A549 (cell line): ENCODE measurements around the gene CUL1.

Experiments used
- BHLHE40 ChIP-seq: IDR thresholded peaks from 2 replicates; pipeline ENCODE4 v1.6.1; 2012; ENCODE audit warnings: low read depth, low read length, inconsistent platforms
- CEBPB ChIP-seq, 2 experiments: fragments of >200 bp in 1 of 2; sonication (Bioruptor Twin) in 1 of 2; formaldehyde crosslinking in 1 of 2; IDR thresholded peaks; 2 replicates each; pipeline ENCODE4 v1.6.1; 2012 to 2016
- CHD2 ChIP-seq: fragments of 150-350 bp; IDR thresholded peaks from 2 replicates; pipeline ENCODE4 v1.6.1; 2014; ENCODE audit warnings: low read length; ENCODE audit not compliant: partially characterized antibody
- JUNB ChIP-seq: fragments of >200 bp; sonication (Bioruptor Twin); formaldehyde crosslinking; IDR thresholded peaks from 2 replicates; pipeline ENCODE4 v1.6.1; 2016
- KDM5A ChIP-seq: fragments of 200-600 bp; sonication (generic); IDR thresholded peaks from 2 replicates; pipeline ENCODE4 v1.6.1; 2016; ENCODE audit warnings: antibody characterized with exemption, mild to moderate bottlenecking
- MAZ ChIP-seq: fragments of 150-350 bp; IDR thresholded peaks from 2 replicates; pipeline ENCODE4 v1.6.1; 2014; ENCODE audit warnings: antibody characterized with exemption, low read depth, low read length, borderline replicate concordance
- NFE2L2 ChIP-seq: fragments of 150-350 bp; conservative IDR thresholded peaks from 2 replicates; pipeline ENCODE4 v1.6.1; 2014; ENCODE audit warnings: low read length
- NR3C1 ChIP-seq: fragments of >200 bp; sonication (Bioruptor Twin); formaldehyde crosslinking; IDR thresholded peaks from 3 replicates; pipeline ENCODE4 v1.6.1; 2017
- POLR2A ChIP-seq: IDR thresholded peaks from 2 replicates; pipeline ENCODE4 v1.6.1; 2012; ENCODE audit warnings: mild to moderate bottlenecking, low read length
- RAD21 ChIP-seq, 2 experiments: fragments of >200 bp in 1 of 2; sonication (Bioruptor Twin) in 1 of 2; formaldehyde crosslinking in 1 of 2; IDR thresholded peaks in 1 of 2; conservative IDR thresholded peaks in 1 of 2; 2 replicates in 1 of 2; 3 replicates in 1 of 2; pipeline ENCODE4 v1.6.1; 2012 to 2018; ENCODE audit warnings: inconsistent platforms in 1 of 2
- RCOR1 ChIP-seq: fragments of 150-350 bp; IDR thresholded peaks from 2 replicates; pipeline ENCODE4 v1.6.1; 2014; ENCODE audit warnings: antibody characterized with exemption, low read length, low read depth
- TF ChIP-seq, protein P1 (sequence below): fragments of >200 bp; sonication (Bioruptor Twin); formaldehyde crosslinking; IDR thresholded peaks from 3 replicates; pipeline ENCODE4 v1.5.1; 2016

DNA sequence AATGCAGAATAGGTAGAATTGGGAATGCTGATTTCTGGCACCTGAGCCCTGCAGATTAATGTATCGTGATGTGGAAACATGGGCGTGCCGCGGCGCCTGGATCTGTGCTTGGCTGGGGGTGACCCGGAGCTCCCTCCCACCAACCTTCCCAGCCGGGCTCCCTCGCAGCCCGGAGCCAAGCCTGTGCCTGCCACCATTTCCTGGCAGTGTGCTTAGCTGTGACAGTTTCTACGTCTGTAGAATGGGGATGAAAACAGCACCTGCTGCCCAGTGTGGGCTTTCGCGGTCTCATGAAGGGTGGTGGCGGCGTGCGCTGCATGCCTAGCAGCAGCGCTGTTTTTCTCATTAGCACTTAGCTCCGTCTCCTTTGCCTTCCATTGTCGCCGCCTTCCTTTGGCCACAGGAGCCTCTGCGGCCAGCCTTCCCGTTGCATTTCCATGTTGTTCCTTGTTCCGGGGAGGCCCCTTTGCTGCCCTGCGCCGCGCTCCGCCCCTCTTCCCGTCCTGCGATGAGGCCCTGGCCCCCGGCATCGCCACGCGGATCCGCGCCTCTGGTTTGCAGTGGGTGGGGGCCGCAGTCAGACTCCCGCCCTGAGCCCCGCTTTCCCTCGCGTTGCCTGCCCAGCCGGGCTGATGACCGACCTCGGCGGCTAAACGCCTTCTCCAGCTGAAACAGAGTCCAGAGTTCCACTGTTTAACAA, 84.2 kb downstream of the CUL1 start:
- TF ChIP-seq JUNB, result no peak
- TF ChIP-seq, protein P1, sequence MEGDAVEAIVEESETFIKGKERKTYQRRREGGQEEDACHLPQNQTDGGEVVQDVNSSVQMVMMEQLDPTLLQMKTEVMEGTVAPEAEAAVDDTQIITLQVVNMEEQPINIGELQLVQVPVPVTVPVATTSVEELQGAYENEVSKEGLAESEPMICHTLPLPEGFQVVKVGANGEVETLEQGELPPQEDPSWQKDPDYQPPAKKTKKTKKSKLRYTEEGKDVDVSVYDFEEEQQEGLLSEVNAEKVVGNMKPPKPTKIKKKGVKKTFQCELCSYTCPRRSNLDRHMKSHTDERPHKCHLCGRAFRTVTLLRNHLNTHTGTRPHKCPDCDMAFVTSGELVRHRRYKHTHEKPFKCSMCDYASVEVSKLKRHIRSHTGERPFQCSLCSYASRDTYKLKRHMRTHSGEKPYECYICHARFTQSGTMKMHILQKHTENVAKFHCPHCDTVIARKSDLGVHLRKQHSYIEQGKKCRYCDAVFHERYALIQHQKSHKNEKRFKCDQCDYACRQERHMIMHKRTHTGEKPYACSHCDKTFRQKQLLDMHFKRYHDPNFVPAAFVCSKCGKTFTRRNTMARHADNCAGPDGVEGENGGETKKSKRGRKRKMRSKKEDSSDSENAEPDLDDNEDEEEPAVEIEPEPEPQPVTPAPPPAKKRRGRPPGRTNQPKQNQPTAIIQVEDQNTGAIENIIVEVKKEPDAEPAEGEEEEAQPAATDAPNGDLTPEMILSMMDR, result no peak
- no peak for TF ChIP-seq NFE2L2
- TF ChIP-seq RAD21 (conservative IDR thresholded peaks at IDR 0.05 in 1 of 2, IDR thresholded peaks at IDR 0.05 in 1 of 2), result no peak
- no peak for TF ChIP-seq CHD2
- no peak for TF ChIP-seq CEBPB (IDR thresholded peaks at IDR 0.05)
- no peak for TF ChIP-seq MAZ
- no peak for TF ChIP-seq RCOR1
- TF ChIP-seq KDM5A, result no peak
- no peak for TF ChIP-seq POLR2A
- TF ChIP-seq BHLHE40, result no peak
- TF ChIP-seq NR3C1, result no peak
